Measurements from ENCODE around the gene DSEL.

The DSEL gene

GRCh38 chr18:67500522-67501205 is 15.9 kb downstream of the DSEL start:
- no peak for DNase-seq (ENCODE audit: low spot score)

GRCh38 chr18:67496469-67496868 is 20.1 kb downstream of the DSEL start:
- DNase-seq (ENCODE audit: low spot score): no peak

GRCh38 chr18:67486534-67486933 is 30.0 kb downstream of the DSEL start:
- no peak for DNase-seq (ENCODE audit: low spot score)

GRCh38 chr18:67485655-67486054 is 30.9 kb downstream of the DSEL start:
- no peak for DNase-seq (ENCODE audit: low spot score)

GRCh38 chr18:67484458-67484857 is 32.1 kb downstream of the DSEL start:
- no peak for DNase-seq (ENCODE audit: low spot score)

- DNase-seq (ENCODE audit: low spot score): no peak
These were observed 32.6 kb downstream of the DSEL start for GRCh38 chr18:67483952-67484351.

GRCh38 chr18:67483237-67483636 is 33.3 kb downstream of the DSEL start:
- peak; percentile 14 for DNase-seq (ENCODE audit: low spot score)

GRCh38 chr18:67478249-67478648 is 38.3 kb downstream of the DSEL start:
- no peak for DNase-seq (ENCODE audit: low spot score)

GRCh38 chr18:67477522-67477921 is 39.0 kb downstream of the DSEL start:
- no peak for DNase-seq (ENCODE audit: low spot score)

- no peak for DNase-seq (ENCODE audit: low spot score)
These were observed 39.9 kb downstream of the DSEL start for GRCh38 chr18:67476585-67476984.

GRCh38 chr18:67475673-67476072 is 40.8 kb downstream of the DSEL start:
- no peak for DNase-seq (ENCODE audit: low spot score)

- peak; percentile 5 for DNase-seq (ENCODE audit: low spot score)
These were observed 48.5 kb downstream of the DSEL start for GRCh38 chr18:67468038-67468437.

- DNase-seq (ENCODE audit: low spot score): no peak
These were observed 49.3 kb downstream of the DSEL start for GRCh38 chr18:67467188-67467587.

GRCh38 chr18:67464499-67464898 is 52.0 kb downstream of the DSEL start:
- DNase-seq (ENCODE audit: low spot score): no peak

- peak; percentile 26 for DNase-seq (ENCODE audit: low spot score)
These were observed 52.7 kb downstream of the DSEL start for GRCh38 chr18:67463829-67464228.

GRCh38 chr18:67456711-67457110 is 59.8 kb downstream of the DSEL start:
- DNase-seq (ENCODE audit: low spot score): no peak

Data from kidney tubule cell (primary cell).